Fibroblast of mammary gland (primary cell): ENCODE results near the gene CACNA2D1.

Experiments used
- DNase-seq: peaks from one replicate; pipeline ENCODE4 v3.0.0-alpha.2; 2010; ENCODE audit warnings: low read depth
- H3K4me3 ChIP-seq: 2 replicates; pipeline ENCODE4 v1.5.1; 2011; ENCODE audit warnings: low read depth, mild to moderate bottlenecking, low read length, moderate library complexity; ENCODE audit not compliant: control insufficient read depth
- TF ChIP-seq, protein P1 (sequence below): conservative IDR thresholded peaks from 2 replicates; pipeline ENCODE4 v1.5.1; 2011; ENCODE audit warnings: low read depth, low read length, inconsistent platforms; ENCODE audit not compliant: control insufficient read depth, insufficient read depth

Gene CACNA2D1

DNA sequence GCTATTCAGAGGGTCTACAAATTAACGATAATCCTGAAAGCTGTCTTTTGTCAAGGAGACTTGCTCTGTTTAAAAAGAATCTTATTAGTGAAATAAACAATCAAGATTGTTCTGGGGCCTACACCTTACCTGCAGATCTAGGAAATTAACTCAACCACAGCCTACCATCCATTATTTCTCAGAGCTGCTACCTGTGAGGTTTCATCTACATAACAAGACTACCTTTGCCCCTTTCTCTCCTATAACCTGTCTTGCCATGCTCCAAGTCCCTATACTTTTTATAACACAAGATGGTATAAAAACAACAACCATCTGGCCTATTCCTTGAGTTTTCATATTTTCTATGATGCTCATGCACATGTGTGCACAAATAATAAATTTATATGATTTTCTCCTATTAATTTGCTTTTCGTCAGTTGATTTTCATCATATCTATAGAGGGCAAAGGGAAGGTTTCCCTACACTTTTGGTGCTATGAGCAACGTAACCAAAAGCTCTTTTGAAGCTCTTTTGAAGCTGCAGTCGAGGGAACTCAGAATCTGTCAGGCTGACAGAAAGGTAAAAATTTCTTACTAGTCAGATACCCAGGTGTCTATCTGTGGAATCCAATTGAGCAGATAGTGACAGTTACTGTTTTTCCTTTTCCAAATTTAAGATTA is 138.1 kb downstream of the CACNA2D1 start:
- H3K4me3 ChIP-seq: no peak overlapping the region
- TF ChIP-seq, protein P1, sequence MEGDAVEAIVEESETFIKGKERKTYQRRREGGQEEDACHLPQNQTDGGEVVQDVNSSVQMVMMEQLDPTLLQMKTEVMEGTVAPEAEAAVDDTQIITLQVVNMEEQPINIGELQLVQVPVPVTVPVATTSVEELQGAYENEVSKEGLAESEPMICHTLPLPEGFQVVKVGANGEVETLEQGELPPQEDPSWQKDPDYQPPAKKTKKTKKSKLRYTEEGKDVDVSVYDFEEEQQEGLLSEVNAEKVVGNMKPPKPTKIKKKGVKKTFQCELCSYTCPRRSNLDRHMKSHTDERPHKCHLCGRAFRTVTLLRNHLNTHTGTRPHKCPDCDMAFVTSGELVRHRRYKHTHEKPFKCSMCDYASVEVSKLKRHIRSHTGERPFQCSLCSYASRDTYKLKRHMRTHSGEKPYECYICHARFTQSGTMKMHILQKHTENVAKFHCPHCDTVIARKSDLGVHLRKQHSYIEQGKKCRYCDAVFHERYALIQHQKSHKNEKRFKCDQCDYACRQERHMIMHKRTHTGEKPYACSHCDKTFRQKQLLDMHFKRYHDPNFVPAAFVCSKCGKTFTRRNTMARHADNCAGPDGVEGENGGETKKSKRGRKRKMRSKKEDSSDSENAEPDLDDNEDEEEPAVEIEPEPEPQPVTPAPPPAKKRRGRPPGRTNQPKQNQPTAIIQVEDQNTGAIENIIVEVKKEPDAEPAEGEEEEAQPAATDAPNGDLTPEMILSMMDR: no peak
- DNase-seq: no peak

DNA sequence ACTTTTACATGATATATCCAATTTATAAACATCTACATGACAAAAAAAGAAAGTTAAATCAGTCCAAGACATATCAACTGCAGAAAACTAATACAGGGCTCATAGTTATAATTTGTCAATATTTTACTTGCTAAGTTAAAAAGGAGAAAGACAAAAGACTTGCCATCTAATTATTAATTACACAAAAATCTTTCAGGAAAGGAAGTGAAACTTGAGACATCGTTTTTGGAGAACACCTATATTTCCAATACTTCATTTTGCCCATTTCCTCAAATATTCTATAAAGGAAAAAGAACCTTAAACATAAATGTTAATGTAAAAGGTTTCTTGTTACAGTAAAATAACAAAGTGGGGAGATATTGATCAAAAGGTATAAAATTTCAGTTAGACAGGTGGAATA is 148.7 kb downstream of the CACNA2D1 start:
- TF ChIP-seq, protein P1: no peak
- H3K4me3 ChIP-seq: no peak overlapping the region
- no peak for DNase-seq

DNA sequence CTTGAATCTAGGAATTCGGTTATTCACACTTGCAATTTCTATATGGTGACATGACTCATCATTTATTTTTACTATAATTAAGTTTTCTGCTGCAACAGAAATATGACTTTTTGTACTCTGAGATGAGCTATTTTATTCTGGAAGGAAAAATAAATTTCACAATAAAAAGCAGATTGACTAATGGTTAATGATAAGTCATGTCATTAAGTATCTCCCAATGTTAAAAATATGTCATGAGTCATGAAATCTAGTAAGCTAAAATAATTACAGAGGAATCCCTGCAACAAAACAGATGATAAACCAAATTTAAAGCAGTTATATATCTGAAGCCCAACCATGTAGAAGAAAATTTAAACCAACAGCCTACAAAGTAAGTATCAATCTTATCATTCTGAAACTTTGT is 149.2 kb downstream of the CACNA2D1 start:
- TF ChIP-seq, protein P1: no peak

DNA sequence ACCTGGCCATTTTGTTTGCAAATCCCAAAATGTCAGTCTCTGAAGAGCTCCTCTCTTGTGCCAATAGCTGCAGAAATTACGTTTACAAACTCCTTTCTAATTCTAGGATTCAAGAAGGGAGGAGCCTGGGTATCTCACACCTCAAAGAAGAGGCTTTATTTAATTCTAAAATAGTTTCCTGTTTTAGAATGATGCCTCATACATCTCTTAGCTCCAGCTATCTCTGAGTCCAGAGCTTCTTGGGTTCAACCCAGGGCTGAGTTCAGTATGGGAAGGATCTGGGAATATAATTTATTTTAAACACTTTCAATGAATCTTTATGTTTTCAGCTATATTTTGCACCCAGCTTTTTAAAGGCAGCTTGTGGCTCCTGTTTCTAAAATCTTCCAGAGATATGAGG is 150.1 kb downstream of the CACNA2D1 start:
- H3K4me3 ChIP-seq: no peak overlapping the region
- DNase-seq: no peak
- TF ChIP-seq, protein P1: no peak

More for the DNA sequence above, 149.2 kb downstream of the CACNA2D1 start:
- DNase-seq: peak; percentile 65
- H3K4me3 ChIP-seq: no peak overlapping the region

DNA sequence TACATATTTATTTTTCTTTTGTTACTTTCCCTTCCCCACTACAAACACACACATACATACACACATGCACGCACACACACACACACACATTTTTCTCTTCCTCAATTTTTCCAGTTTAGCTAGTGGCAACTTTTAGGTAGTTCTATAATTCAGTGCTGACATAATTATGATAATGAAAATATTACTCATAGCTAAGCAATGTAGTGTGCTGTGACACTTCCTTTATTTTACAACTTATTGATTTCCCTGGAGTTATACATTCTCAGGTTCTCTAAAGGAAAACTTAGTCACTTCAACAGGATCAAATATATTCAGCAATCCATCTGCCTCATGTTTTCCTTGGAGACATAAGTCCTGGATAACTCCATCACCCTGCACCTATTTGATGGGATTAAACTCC is 151.6 kb downstream of the CACNA2D1 start:
- H3K4me3 ChIP-seq: no peak overlapping the region
- DNase-seq: no peak
- TF ChIP-seq, protein P1: no peak

DNA sequence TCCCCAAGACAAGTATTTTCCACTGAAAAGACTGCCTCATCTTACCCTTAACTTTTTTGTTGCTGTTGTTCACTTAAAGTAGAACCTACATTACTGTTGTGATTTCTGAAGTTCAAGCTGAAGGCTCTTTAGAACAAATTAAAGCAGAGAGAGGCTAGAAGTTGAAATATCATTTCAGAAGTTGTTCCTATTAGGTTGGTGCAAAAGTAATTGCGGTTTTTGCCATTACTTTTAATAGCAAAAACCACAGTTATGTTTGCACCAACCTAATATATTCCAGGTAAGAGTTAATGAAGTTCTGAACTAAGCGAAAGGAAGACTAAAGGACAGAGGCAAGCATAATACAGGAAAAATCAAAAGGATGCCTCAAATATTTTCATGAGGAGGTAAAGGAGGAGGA is 153.7 kb downstream of the CACNA2D1 start:
- no peak overlapping the region for H3K4me3 ChIP-seq
- no peak for DNase-seq
- TF ChIP-seq, protein P1: no peak

DNA sequence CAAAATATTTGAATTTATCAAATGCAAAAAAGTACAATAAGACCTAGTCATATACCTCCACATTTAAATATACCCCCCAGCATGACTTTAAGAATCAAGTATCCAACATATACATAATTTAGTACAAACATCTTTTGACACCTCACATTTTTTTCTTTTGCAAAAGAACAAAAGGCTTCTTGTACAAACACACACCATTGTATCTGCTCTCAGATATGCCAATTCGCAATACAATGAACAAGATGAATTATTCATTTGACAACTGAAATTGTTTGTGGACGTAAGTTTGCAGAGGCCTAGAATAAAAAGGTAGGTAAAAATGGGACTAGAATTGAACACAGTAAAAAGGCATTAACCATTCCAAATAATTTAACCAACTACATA is 154.4 kb downstream of the CACNA2D1 start:
- TF ChIP-seq, protein P1: no peak
- no peak overlapping the region for H3K4me3 ChIP-seq

More for the DNA sequence above, 154.4 kb downstream of the CACNA2D1 start:
- DNase-seq: no peak
